Activated gamma-delta T cell (primary cell): ENCODE data around the gene GLRB.
"Not testable (repeated sequence)": the region's sequence is repeated elsewhere in the genome, so short reads cannot be mapped to it uniquely, and the experiment has no call there.

Experiments
- DNase-seq: peaks from one replicate; lab custom pipeline; 2025; lab: John Stamatoyannopoulos, UW

The GLRB gene

DNA sequence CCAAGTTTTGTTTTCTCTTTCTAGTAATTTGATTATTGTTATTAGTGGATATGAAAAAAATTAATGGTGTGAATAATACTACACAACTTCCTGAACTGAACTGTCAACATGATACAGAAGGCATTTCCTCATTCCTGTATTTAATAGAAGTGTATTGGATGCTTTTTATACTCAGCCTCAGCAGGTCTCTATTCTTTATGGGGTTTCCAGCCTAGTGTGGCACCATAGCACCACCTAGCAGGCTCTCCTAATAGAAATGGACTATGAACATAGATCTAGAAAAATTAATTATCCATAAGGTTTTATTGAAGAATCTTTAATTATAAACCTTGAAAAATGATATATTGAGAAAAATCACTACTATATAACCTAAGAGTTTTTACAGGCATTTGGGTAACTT, 52.4 kb downstream of the GLRB start:
- no peak for DNase-seq

DNA sequence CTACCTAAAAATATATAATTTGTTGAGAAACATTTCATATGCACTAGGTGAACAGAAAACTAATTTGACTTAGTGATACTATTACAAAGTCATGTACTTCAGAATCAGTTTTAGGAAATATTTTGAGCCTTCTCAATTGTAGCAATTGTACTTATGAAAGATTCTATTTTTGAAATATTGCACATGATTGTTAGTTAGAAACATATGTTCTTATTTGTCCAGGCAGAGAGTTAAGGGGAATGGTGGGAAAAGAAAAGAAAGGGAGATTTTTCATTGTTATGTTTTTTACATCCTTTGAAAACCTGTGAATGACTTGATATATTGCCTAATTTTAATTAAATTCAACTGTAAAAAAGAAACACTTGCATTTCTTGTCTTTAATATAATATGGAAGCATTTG, 66.0 kb downstream of the GLRB start:
- no peak for DNase-seq

DNA sequence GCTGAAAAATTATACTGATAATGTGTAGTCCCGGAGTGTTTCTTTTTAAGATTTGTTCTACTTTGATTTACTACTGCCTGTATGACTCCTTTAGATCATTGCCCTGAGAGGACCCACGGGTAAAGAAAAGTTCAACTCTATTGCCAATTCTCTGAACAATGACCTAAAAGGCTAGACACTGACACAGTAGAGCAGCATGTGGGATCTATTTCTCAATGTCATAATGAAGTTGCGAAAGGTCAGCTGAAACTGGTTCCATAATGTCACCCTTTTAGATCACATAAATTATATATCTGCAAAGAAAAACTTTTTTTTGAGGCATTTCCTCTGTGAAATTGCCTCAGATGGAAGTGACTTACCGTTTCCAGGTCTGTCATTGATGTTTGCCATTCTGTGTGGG, 67.4 kb downstream of the GLRB start:
- DNase-seq = no peak

DNA sequence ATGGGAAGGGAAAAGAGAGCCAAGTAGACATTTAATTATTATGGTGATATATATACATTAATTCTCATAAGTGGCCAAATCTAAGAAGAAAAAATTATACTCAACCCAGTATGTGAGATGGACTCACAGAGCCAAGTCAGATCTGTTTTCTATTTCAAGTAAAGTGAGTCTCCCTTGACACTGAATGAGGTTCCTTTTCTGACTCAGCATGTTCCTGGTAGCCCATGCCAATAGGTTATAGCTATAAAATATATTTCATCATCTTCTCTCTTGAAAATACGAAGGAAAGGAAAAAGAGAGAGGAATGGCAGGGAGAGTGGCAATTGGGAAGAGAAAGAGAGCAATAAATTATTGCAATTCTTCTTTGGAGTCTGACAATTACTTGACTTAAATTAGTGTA, 75.8 kb downstream of the GLRB start:
- no peak for DNase-seq

DNA sequence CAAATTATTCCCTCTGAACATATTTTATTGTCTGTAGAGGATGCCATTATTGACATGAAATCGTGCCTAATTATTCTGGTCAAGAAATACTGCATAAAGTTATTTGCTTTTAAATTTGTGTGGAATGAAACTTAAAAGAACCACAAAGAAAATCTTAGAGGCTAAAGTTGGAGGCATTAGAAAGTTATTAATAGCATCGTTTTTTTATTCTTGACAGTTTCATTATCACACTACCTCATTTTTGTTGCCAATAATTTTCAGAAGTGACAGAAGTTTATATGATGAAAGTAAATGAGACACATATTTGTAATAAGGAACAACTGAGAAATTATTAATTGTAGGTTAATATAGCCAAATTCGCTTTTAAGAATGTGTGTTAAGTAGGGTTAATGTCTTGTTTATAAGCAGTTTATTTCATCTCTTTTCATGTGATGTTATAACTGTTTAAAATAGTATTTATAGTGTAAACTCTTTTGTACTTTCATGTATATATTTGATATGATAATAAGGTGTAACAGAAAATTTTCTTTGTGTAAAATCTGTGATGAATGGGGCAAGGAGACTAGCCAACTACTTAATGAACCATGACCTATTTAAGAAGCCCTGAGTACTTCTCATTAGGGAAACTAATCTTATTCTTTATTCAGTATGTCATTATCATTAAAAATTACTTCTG, 90.1 kb downstream of the GLRB start:
- DNase-seq = no peak

DNA sequence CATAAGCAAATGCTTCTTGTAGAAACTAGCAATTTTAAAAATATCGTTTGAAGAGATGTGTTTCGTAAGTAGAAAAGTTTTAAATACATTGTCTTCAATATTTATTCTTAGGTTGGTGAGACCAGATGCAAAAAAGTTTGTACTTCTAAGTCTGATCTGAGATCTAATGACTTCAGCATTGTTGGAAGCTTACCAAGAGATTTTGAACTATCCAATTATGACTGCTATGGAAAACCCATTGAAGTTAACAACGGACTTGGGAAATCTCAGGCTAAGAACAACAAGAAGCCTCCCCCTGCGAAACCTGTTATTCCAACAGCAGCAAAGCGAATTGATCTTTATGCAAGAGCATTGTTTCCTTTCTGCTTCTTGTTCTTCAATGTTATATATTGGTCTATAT, 94.4 kb downstream of the GLRB start:
- no peak for DNase-seq

DNA sequence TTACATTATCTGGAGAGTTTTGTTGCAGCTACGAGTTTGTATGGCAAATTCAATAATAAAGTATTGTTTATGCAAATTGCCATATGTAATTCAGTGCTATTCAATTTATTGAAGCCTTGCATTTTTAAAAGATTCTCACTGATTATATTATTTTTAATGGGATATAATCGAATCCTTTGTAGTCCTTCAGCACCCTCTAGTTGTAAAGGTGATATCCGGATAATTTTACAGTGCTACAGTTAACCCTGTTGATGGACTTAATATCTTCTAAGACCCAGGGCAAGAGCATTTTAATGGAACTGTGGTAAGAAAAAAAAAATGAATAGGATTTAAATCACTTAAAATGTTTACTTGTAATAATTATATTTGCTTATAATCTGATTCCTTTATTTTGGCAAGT, 96.1 kb downstream of the GLRB start:
- DNase-seq = no peak

DNA sequence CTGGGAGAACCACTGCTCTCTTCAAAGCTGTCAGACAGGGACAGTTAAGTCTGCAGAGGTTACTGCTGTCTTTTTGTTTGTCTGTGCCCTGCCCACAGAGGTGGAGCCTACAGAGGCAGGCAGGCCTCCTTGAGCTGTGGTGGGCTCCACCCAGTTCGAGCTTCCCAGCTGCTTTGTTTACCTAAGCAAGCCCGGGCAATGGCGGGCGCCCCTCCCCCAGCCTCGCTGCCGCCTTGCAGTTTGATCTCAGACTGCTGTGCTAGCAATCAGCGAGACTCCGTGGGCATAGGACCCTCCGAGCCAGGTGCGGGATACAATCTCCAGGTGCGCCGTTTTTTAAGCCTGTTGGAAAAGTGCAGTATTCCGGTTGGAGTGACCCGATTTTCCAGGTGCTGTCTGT, 104.3 kb downstream of the GLRB start:
- not testable (repeated sequence) for DNase-seq

DNA sequence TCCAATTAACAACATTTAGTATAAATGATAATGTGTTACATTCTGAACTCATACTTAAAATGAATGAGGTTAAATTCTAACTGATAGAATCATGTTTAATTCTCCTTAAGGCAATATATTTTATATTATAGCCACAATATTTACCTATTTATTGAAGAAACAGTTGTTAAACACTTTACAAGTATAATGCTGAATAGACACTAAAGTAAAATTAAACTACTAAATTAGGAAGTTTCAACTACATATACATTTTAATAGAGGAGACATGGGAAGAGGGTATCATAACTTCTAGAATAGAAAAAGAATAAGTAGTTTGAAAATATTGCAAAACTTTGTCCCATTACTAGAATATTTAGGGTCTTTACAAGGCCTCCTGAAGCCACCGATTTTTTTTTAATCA, 108.3 kb downstream of the GLRB start:
- no peak for DNase-seq

DNA sequence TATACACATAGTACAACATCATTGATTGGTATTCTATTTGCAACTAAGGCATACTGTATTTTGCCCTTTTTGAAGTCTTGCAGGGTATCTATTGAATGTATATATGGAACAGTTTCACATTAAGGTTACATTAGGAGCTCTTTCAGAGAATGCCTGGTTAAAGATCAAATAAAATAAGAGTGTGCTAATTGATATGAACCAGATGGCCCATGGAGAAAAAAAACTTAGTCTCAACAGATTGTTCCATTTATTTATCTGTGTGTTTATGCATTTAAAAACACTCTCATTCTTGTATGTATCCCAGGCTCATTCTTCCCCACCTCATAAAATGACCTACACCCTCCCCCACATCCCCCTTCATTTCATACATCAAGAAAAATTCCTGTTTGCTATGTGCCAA, 109.4 kb downstream of the GLRB start:
- DNase-seq = no peak

DNA sequence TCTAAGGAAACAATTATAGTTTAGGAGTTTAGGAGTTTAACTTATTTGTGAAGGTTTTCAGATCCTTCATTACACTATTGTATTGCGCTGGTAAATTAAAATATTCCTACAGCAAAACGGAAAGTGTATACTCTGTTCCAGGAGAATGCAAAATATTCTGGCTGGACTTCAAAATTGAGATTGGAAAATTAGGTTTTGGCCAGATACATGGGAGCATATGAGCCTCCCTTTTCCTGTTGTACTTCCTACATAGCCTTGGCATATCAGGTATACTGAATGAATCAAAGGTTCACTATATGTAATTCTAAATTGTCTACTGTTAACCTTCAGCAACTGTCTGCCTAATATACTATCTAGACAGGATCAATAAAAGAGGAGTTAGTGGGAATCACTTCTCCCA, 119.4 kb downstream of the GLRB start:
- no peak for DNase-seq

DNA sequence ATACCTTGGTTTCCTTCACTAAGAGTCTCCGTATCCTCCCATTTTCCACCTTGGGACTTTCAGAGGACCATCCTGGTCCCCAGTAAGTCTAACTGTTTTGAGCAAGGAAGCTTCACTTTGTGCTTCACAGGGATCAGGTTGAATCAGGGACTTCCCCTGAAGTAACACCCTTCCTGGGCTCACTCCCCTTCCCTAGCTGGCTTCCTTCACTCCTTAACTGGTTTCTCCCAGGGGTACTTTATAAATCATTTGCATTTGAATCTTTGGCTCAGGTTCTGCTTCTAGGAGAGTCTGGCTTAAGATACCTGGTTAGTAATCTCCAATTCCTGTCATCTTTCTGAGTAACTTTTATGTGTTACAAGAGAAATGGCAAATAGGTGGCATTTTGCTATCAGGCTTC, 120.1 kb downstream of the GLRB start:
- no peak for DNase-seq

DNA sequence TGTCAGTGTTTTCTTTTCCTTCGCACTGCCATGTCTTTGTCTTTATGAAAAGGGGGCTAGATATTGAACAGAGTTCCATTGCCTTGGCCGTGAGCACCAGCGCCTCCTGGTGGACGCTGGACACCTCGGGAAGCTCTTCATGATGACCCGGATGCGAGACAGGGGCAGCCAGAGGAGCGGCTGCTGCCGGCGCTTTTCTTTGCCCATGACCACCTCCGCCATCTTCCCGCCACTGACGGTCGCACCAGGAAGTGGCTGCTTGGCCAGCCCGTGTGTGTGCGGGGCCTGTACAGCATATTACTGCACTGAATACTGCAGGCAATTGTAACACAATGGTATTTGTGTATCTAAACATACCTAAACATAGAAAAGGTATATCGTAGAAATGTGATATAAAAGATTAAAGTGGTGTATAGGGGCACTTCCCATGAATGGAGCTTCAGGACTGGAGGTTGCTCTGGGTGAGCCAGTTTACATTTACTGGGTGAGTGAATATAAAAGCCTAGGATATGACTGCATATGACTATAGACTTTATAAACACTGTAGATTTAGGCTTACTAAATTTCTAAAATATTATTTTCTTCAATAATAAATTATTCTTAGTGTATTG, 128.8 kb downstream of the GLRB start:
- DNase-seq = no peak

DNA sequence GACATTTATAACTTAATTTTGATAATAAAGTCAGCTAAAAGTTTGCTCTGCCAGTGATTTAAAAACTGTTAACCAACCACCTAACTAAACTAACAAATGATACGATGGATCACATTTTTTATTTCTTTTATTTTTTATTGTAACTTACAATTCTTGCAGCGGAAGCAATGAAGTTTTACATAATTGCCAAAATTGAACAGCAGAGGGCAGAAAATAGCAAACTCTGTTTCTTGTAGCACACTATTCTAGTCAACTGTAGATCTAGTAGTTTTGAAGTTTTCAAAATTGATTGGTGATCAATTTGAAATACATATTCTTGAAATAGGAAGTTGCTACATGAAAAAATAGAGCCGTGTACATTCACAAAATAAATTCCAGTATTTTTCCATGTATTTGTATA, 141.8 kb downstream of the GLRB start:
- no peak for DNase-seq

DNA sequence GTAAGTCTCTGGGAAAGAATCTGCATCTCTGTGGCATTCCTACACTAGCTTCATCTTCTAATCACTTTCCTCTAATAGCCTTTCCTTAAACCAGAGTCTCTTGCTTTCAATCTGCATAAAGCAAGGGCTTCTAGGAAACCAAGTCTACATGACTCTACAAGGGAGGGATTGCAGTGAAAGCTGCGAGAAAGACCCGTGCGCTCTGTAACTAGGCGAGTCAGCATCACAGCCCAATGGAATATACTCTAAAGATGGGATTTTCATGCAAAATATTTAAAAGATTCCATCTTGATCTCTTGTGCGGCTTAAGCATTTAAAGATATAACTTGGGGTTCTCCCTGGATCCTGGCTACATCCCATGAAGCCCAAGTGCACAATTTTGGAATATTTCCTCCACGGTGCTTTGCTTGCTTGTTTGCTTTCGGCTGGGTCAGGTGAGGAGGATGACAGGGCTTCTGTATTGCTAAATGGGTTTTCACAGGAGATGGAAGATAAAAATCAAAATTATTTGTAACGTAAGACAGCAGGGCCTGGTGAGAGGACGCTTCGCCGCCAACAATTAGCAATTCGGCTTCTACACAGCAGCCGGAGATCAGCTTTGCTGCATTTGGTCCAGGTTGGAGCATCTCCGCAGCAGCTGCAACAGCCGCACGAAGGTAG, 143.9 kb downstream of the GLRB start:
- no peak for DNase-seq

DNA sequence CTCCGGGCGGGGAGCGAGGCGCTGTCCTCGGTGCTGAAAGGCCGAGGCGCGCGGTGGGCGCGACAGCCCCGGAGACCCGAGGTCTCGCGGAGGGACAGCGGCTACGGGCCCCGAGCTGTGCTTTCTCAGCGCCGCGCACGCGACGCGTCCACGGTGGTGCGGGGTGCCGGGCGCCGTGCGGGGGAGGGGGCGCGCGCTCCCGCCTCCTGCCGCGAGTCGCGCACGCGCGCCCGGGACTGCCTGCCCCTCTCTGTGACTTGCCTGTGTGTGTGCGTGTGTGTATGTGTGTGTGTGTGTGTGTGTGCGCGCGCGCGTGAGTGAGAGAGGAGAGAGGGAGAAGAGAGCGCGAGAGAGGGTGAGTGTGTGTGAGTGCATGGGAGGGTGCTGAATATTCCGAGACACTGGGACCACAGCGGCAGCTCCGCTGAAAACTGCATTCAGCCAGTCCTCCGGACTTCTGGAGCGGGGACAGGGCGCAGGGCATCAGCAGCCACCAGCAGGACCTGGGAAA, 144.5 kb downstream of the GLRB start, which contains the start of gene GRIA2:
Gene GRIA2, plus strand, starts transcription at position 358 of the 511 bp plus-strand sequence. CDS start 315 bp downstream, outside the sequence.
- no peak for DNase-seq

DNA sequence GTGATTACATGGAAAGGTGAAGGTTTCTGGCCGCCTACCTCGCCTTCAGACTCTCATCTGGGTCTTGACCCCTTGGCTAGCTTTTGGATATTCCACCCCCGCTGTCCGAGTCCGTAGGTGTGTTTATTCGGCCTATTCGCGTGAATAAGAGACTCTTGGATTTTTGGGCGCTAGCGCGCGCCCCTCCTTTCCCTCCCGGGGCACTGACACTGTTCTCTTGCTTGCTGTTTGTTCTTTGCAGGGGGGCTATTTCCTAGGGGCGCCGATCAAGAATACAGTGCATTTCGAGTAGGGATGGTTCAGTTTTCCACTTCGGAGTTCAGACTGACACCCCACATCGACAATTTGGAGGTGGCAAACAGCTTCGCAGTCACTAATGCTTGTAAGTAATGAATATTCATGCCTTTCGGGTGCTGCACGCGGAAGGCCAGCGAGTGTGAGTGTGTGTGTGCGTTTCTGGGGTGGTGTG, 145.5 kb downstream of the GLRB start:
- no peak for DNase-seq
